Measurements from ENCODE around the gene ARHGEF4.

ARHGEF4 gene

GRCh38 chr2:131039101-131039440 is 202.4 kb downstream of the ARHGEF4 start:
- DNase-seq (ENCODE audit: low read depth), result no peak

DNA sequence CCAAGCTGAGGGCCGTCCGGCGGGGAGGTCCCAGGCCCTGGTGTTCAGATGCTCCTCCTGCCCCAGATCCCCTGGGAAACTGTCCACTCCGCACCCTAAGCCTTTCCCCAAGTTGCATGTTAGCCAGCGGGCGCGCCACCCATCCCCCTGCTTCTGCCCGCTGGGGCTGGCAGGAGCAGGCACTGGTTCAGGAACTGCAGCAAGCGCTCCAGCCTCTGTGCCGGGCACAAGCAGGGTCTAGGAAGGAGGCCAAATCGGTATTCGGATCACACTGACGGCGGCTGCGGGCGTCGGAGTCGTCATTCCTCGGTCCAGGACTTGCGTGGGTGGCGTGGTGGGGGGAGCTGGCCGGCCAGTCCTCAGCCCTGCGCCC is 202.8 kb downstream of the ARHGEF4 start:
- DNase-seq (ENCODE audit: low read depth), result no peak

- no peak for DNase-seq (ENCODE audit: low read depth)
Observed at GRCh38 chr2:131039908-131040660, 203.4 kb downstream of the ARHGEF4 start.

DNA sequence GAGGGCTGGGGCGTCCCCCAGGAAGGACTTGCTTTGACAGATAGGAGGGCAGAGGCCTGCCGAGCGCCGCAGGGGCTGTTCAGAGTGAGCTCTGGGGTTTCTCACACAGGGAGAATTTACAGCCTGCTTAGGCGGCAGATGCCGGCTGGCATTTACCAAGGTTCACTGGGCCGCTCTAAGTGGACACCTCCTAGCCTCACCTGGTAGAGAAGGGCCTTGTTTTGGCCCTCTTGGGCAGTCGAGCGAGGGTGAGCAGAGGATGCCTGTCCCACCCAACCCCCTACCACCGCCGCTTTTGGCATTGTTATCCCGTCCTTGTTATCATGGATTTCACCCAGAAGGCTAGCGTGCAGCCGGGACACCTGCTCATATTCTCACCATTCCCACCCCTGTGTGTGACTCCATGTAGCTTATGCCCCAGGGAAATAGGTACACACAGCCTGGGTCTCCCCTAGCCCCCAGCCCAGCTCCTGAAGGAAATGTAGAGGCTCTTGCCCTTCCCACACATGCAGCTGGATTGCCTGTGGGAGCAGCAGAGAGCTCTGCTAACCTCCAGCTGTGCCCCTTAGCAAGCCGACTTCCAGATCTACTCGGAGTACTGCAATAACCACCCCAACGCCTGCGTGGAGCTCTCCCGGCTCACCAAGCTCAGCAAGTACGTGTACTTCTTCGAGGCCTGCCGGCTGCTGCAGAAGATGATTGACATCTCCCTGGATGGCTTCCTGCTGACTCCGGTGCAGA is 204.1 kb downstream of the ARHGEF4 start:
- no peak for DNase-seq (ENCODE audit: low read depth)

GRCh38 chr2:131041402-131042147 is 204.9 kb downstream of the ARHGEF4 start:
- DNase-seq (ENCODE audit: low read depth), result no peak

- no peak for DNase-seq (ENCODE audit: low read depth)
Observed at GRCh38 chr2:131042148-131042775, 205.5 kb downstream of the ARHGEF4 start.

DNA sequence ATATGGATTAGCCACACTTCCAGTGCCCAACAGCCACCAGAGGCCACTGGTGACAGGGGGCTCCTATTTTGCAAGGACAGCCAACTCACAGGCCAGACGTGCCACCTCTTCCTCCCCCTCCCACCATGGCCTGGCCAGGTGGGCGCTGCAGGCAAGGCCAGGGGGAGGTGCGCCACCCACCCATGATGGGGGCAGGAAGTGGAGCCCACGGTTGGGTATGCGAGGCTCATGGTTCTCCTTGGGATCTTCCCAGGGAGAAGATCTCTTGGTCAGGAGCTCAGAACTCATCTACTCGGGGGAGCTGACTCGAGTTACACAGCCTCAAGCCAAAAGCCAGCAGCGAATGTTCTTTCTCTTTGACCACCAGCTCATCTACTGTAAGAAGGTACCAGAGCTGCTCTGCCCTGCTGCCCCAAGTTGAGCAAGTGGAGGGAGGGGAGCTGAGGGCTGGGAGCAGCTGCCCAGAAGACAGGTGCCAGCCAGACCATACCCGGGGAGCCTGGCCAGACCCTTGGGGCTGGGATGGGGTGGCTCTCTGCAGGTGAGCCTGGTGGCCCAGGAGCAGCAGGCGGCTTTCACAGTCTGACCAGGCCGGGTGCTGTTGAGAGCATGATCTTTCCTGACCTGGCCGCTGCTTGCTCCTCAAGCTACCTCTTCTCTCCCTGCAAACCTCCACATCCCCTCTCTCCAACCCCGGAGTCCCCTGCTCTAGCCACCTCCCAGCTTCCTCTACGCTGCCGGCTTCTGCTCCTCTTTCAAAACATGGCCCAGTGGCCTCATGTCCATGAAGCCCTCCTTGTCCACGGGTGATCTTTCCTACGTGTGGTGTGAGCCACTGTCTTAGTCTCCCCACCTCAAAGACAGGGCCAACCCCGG is 206.7 kb downstream of the ARHGEF4 start:
- DNase-seq (ENCODE audit: low read depth), result no peak

GRCh38 chr2:131044075-131044756 is 207.5 kb downstream of the ARHGEF4 start:
- no peak for DNase-seq (ENCODE audit: low read depth)

DNA sequence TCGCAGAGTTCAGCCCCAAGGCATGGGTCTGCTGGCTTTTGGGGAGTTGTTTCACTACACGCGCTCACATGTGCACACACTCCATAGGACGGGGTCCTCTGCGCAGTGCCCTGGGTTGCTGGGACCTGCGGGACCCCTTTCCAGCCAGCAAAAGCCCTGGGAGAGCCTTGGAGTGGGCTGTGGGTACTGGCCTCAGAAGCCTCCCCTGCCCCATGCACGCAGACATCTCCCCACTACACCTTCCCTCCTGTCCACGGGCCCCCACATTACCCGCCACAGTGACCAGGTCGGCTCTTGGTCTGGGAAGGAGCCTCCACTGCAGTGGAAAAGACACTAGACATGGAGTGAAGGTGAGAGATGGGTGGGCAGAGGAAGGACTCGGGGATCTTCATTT is 208.0 kb downstream of the ARHGEF4 start:
- DNase-seq (ENCODE audit: low read depth), result no peak

DNA sequence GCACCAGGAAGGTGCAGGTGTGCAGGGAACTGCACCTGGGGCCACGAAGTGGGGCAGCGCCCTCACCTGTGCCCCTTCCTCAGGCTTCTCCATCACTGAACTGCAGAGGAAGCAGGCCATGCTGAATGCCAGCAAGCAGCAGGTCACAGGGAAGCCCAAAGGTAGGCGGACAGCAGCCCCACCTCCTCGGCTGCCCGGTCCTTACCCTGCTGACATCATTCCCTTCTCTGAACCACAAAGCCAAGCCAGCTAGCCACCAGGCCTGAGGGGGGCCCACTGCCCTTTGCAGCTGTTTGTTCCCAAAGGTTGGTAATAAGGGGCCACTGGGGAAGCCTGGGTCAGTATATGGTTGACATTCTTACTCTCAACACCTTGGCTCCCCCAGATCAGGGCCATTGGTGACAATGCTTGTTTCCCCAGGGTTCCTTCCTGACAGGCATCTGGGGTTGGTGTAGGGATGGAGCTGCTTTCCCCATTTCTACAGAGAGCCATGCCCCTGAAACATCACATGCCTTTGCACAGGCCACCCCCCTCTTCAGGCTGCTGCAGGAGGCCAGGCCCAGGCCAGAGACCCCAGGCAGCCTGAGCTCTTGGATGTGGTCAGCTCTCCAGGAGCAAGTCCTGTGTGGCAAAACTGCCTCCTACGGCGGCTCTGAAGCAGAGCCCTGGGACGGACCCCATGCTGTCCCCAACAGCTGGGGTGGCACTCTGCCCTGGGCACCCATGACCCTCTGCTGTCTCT is 208.7 kb downstream of the ARHGEF4 start:
- no peak for DNase-seq (ENCODE audit: low read depth)

DNA sequence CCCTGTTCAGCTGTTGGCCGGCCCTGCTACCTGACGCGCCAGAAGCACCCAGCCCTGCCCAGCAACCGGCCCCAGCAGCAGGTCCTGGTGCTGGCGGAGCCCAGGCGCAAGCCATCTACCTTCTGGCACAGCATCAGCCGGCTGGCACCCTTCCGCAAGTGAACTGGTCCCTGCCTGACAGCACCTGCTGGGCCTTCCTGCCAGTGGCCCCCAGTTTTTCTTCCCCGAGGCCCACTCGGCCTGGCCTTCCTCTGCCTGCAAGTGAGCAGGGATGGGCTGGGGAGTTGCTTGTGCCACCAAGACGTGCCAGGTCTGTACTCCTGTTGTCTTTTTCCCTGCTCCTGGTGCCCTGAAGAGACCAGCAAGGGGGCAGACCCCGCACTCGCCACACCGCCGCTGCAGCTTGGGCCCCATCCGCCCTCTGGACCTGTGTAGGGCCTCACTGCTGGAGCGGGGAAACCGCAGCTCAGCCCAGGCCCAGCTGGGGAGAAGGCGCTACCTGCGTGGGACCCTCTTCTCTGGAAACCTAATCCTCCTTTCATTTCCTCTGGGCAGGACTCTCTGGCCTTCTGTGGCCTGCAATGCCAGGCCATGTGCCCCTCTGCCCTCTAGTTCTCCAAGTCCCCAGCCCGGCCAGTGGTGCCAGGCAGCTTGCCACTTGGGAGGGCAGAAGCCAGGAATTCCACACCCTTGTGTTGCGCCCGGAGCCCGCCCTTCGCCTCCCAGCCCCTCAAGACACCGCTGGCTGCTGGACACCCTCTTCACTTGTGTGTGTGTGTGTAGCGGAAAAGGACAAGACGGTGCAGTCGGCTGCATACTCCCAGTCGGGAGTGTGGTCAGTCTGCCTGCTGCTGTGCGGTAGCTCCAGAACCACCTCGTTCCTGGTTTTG is 209.6 kb downstream of the ARHGEF4 start:
- no peak for DNase-seq (ENCODE audit: low read depth)

- peak; percentile 43 for DNase-seq (ENCODE audit: low read depth)
Observed at GRCh38 chr2:131046918-131047652, 210.4 kb downstream of the ARHGEF4 start.

- no peak for DNase-seq (ENCODE audit: low read depth)
Observed at GRCh38 chr2:131047920-131048560, 211.3 kb downstream of the ARHGEF4 start.

DNA sequence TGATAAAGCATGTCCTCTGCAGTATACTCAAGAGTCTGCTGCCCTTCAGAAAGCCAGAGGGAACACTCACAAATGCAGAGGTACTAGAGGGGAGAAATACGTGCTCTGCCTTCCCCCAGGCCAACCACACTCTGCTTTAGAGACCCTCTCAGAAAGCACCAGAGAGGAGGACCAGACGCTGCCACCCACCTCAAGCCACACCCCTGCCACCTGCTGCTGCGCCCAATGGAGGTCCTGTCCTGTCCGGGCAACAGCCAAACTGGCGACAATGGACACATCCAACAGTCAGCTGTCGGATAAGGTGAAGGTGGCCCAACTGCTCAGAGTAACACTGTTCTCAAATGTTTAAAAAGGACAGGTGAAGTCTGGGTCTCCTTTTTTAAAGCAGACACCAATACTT is 211.9 kb downstream of the ARHGEF4 start:
- no peak for DNase-seq (ENCODE audit: low read depth)

GRCh38 chr2:131049150-131049718 is 212.5 kb downstream of the ARHGEF4 start:
- no peak for DNase-seq (ENCODE audit: low read depth)

DNA sequence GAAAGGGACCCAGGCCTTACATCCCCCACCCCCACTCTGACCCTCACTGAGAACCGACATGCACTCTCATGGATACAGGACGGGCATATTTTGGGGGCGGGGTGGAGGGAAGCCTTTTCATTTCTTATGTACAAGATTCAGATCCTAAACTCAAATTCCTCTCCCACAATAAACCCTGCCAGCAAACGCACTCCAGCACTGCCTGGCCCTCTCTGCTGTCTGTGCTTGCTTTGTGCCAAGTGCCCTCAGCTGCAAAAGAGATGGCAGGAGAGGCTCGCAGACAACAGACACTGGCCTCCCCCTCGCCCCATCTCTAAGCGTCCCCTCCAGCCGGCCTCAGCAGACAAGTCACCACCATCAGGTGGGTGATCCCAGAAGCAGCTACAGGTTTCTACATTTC is 214.2 kb downstream of the ARHGEF4 start:
- DNase-seq (ENCODE audit: low read depth), result no peak

DNA sequence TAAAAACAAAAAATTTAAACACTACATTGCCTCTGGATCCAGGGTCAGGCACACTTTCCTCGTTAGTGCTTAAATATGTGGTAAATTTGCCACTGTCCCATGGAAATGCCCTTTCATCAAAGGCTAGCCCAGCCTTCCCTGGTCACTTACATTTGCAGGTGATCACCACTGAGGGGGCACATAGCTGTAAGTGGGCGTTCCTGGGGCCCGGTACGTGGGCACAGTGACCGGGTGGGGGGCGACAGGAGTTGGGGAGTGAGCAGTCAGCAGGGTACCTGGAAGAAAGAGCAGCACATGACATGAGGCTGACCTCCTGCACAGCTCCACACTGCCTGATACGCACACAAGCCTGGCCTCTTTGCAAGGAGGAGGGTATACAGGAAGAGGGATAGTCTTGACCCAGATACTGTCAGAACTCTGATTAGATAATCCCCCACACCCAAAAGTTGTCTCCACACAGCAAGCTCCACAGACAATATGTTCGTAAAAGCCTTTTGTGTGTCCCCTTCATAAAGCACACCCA is 216.1 kb downstream of the ARHGEF4 start:
- no peak for DNase-seq (ENCODE audit: low read depth)
